Liver (tissue), 9 donors: ENCODE data around the gene CSNK1D. TPM values are rescaled to one million over a fixed set of nuclear protein-coding genes. Genes with fewer than 3 reads are reported as not detected.

Experiments used
- DNase-seq: peaks from one replicate; pipeline ENCODE4 v3.0.0-alpha.2; 2017; ENCODE audit warnings: low spot score
- H3K27ac ChIP-seq, 2 donors: one replicate each; pipeline ENCODE4 v1.7.0; 2013; ENCODE audit warnings: inconsistent platforms in 2 of 2, low read length in 2 of 2, control low read depth in 1 of 2, low read depth in 1 of 2, mild to moderate bottlenecking in 1 of 2
- H3K27me3 ChIP-seq, 4 donors: one replicate each; pipeline versions ENCODE4 v1.6.1 to v1.7.0; 2013; ENCODE audit warnings: low read length in 3 of 4, inconsistent platforms in 1 of 4, mild to moderate bottlenecking in 1 of 4, moderate library complexity in 1 of 4; ENCODE audit not compliant: control insufficient read depth in 4 of 4, insufficient read depth in 4 of 4
- H3K36me3 ChIP-seq, 4 donors: one replicate each; pipeline versions ENCODE4 v1.6.1 to v1.7.0; 2013; ENCODE audit warnings: low read length in 3 of 4, mild to moderate bottlenecking in 3 of 4, low read depth in 1 of 4, moderate library complexity in 1 of 4; ENCODE audit not compliant: control insufficient read depth in 4 of 4, insufficient read depth in 3 of 4
- H3K4me1 ChIP-seq, 4 donors: one replicate each; pipeline versions ENCODE4 v1.6.1 to v1.7.0; 2013; ENCODE audit warnings: low read length in 3 of 4, mild to moderate bottlenecking in 3 of 4, moderate library complexity in 1 of 4; ENCODE audit not compliant: control insufficient read depth in 4 of 4, insufficient read depth in 4 of 4
- H3K4me3 ChIP-seq, 3 donors: one replicate each; pipeline versions ENCODE4 v1.6.1 to v1.7.0; 2013; ENCODE audit warnings: low read length in 3 of 3, control low read depth in 1 of 3, low read depth in 1 of 3, mild to moderate bottlenecking in 1 of 3
- H3K9ac ChIP-seq, 2 donors: one replicate each; pipeline ENCODE4 v1.7.0; 2013; ENCODE audit warnings: low read length in 2 of 2, mild to moderate bottlenecking in 2 of 2, moderate library complexity in 2 of 2, control low read depth in 1 of 2, low read depth in 1 of 2
- H3K9me3 ChIP-seq, 4 donors: one replicate each; pipeline versions ENCODE4 v1.6.1 to v1.7.0; 2013; ENCODE audit warnings: low read length in 3 of 4; ENCODE audit not compliant: control insufficient read depth in 4 of 4
- ATF3 ChIP-seq: IDR thresholded peaks from 2 replicates; pipeline ENCODE4 v1.6.1; 2016; ENCODE audit warnings: antibody characterized with exemption
- CTCF ChIP-seq: fragments of 150-350 bp; IDR thresholded peaks from 2 replicates; pipeline ENCODE4 v1.5.1; 2017; ENCODE audit warnings: improper control_type of control experiment, low read depth, low read length; ENCODE audit not compliant: missing input control
- EGR1 ChIP-seq, 2 donors: IDR thresholded peaks; 2 replicates each; pipeline ENCODE4 v1.6.1; 2016 to 2018; ENCODE audit warnings: antibody characterized with exemption in 2 of 2, low read depth in 2 of 2
- FOXA1 ChIP-seq: IDR thresholded peaks from 2 replicates; pipeline ENCODE4 v1.6.1; 2016; ENCODE audit warnings: antibody characterized with exemption
- FOXA2 ChIP-seq: IDR thresholded peaks from 2 replicates; pipeline ENCODE4 v1.6.1; 2016; ENCODE audit warnings: antibody characterized with exemption
- GABPA ChIP-seq, 2 donors: IDR thresholded peaks in 1 of 2; conservative IDR thresholded peaks in 1 of 2; 2 replicates each; pipeline ENCODE4 v1.6.1; 2016; ENCODE audit warnings: antibody characterized with exemption in 2 of 2, mild to moderate bottlenecking in 1 of 2, moderate library complexity in 1 of 2
- HNF4A ChIP-seq, 2 donors: conservative IDR thresholded peaks; 2 replicates each; pipeline ENCODE4 v1.6.1; 2016; ENCODE audit warnings: antibody characterized with exemption in 2 of 2, mild to moderate bottlenecking in 2 of 2
- HNF4G ChIP-seq: IDR thresholded peaks from 2 replicates; pipeline ENCODE4 v1.6.1; 2016; ENCODE audit warnings: antibody characterized with exemption
- JUND ChIP-seq, 2 donors: IDR thresholded peaks; 2 replicates each; pipeline ENCODE4 v1.6.1; 2016; ENCODE audit warnings: antibody characterized with exemption in 2 of 2
- MAX ChIP-seq: IDR thresholded peaks from 2 replicates; pipeline ENCODE4 v1.6.1; 2016; ENCODE audit warnings: antibody characterized with exemption
- NR2F2 ChIP-seq: IDR thresholded peaks from 2 replicates; pipeline ENCODE4 v1.6.1; 2016; ENCODE audit warnings: antibody characterized with exemption
- RAD21 ChIP-seq, 2 donors: IDR thresholded peaks; 2 replicates each; pipeline ENCODE4 v1.6.1; 2016; ENCODE audit warnings: antibody characterized with exemption in 2 of 2, mild to moderate bottlenecking in 2 of 2
- REST ChIP-seq: IDR thresholded peaks from 2 replicates; pipeline ENCODE4 v1.6.1; 2016; ENCODE audit warnings: antibody characterized with exemption, mild to moderate bottlenecking
- RXRA ChIP-seq, 2 donors: IDR thresholded peaks; 2 replicates each; pipeline ENCODE4 v1.6.1; 2017 to 2018; ENCODE audit warnings: antibody characterized with exemption in 2 of 2, mild to moderate bottlenecking in 1 of 2
- SP1 ChIP-seq: IDR thresholded peaks from 2 replicates; pipeline ENCODE4 v1.6.1; 2018; ENCODE audit warnings: antibody characterized with exemption, mild to moderate bottlenecking
- TAF1 ChIP-seq: conservative IDR thresholded peaks from 2 replicates; pipeline ENCODE4 v1.6.1; 2016; ENCODE audit warnings: antibody characterized with exemption, mild to moderate bottlenecking
- YY1 ChIP-seq: IDR thresholded peaks from 2 replicates; pipeline ENCODE4 v1.6.1; 2016; ENCODE audit warnings: antibody characterized with exemption, mild to moderate bottlenecking
- ZBTB33 ChIP-seq: IDR thresholded peaks from 2 replicates; pipeline ENCODE4 v1.6.1; 2016; ENCODE audit warnings: antibody characterized with exemption
- WGBS: extraction: QIAGEN DNeasy Blood & Tissue Kit; methylation state at CpG from one replicate; pipeline ENCODE4 v1.1.7; 2013; 5-methylcytosine and 5-hydroxymethylcytosine counted together
- polyA plus RNA-seq, 2 donors: library from polyadenylated mRNA; stranded (reverse) in 1 of 2; unstranded in 1 of 2; fragments of 200-250 nt in 1 of 2; fragments of >200 nt in 1 of 2; fragmentation: Nextera tagmentation in 1 of 2; extraction: Ambion mirVana in 1 of 2; gene quantifications; one replicate each; pipeline versions ENCODE4 v1.2.1 to v1.2.3, GENCODE V29; 2013 to 2015
- total RNA-seq, 2 donors: library from RNA; depleted of rRNA; stranded (reverse); fragments of >200 nt; gene quantifications; one replicate each; pipeline ENCODE4 v1.2.3, GENCODE V29; 2014
- donor health status: healthy.
- donor health status: healthy.
- donor health status: healthy.
- donor health status: healthy.
- donor health status: healthy.

CSNK1D gene
- total and polyA plus RNA-seq, 4 donors: 22.0 to 49.0 (median 34.2) TPM

GRCh38 chr17:82287013-82287867, 13.7 kb upstream of the CSNK1D start:
- WGBS: 79% methylated on average over 9 of the region's 9 CpGs
- H3K36me3 ChIP-seq: no peaks in the 10 kb centered on the region
- DNase-seq: no peak
- no peaks in the 10 kb centered on the region for H3K27me3 ChIP-seq
- H3K4me3 ChIP-seq: no peak overlapping the region
- H3K9ac ChIP-seq: no peak overlapping the region
- TF ChIP-seq YY1 (no peak), JUND (IDR thresholded peaks at IDR 0.05) (no peak), GABPA (IDR thresholded peaks at IDR 0.05 in 1 of 2, conservative IDR thresholded peaks at IDR 0.05 in 1 of 2) (no peak), HNF4G (no peak), RXRA (IDR thresholded peaks at IDR 0.05) (no peak), ZBTB33 (no peak), TAF1 (no peak), SP1 (no peak), RAD21 (IDR thresholded peaks at IDR 0.05) (no peak), FOXA1 (no peak), NR2F2 (no peak), EGR1 (IDR thresholded peaks at IDR 0.05; ENCODE audit: low read depth in 2 of 2) (no peak), FOXA2 (no peak), HNF4A (conservative IDR thresholded peaks at IDR 0.05) (no peak), MAX (no peak), REST (no peak), CTCF (no peak), ATF3 (no peak)
- peaks cover 0 to 10% (median 2%) of the 10 kb centered on the region in 4 donors for H3K4me1 ChIP-seq
- peak overlapping the region in 1 of 2 donors; percentile 38 for H3K27ac ChIP-seq
- no peaks in the 10 kb centered on the region for H3K9me3 ChIP-seq
